Mucosa of descending colon (tissue), 3 donors: ENCODE data around the gene CAMK1. TPM values are rescaled to one million over a fixed set of nuclear protein-coding genes. Genes with fewer than 3 reads are reported as not detected.

Source experiments
- ATAC-seq: fragments of 200-7000 bp; cut with Tn5 transposase; one replicate; pipeline ENCODE4 v1.9.1; 2020; ENCODE audit warnings: mild to moderate bottlenecking, moderate library complexity
- DNase-seq, 3 donors: peaks; one replicate each; pipeline ENCODE4 v3.0.0-alpha.2; 2020
- H3K36me3 ChIP-seq: fragments of 200-600 bp; one replicate; pipeline ENCODE4 v1.8.0; 2021; ENCODE audit warnings: low read depth, mild to moderate bottlenecking
- H3K4me1 ChIP-seq: fragments of 200-600 bp; one replicate; pipeline ENCODE4 v1.8.0; 2021; ENCODE audit warnings: low read depth, mild to moderate bottlenecking
- H3K4me3 ChIP-seq: fragments of 200-600 bp; one replicate; pipeline ENCODE4 v1.8.0; 2021; ENCODE audit warnings: mild to moderate bottlenecking
- H3K9me3 ChIP-seq: fragments of 200-600 bp; one replicate; pipeline ENCODE4 v1.8.0; 2021; ENCODE audit warnings: mild to moderate bottlenecking
- CTCF ChIP-seq: fragments of 200-600 bp; IDR thresholded peaks from one replicate; pipeline ENCODE4 v1.8.0; 2022; ENCODE audit warnings: antibody characterized with exemption, mild to moderate bottlenecking
- intact Hi-C, 2 donors: fragments of 100-400 bp; cut with DNase I in 1 of 2; cut with micrococcal nuclease in 1 of 2; formaldehyde crosslinking; loops; one replicate each; pipeline versions ENCODE4 v1.11.0 to v1.11.1; 2022; cut with DNase I, micrococcal nuclease
- total RNA-seq, 3 donors: library from RNA; stranded (reverse); fragmentation: NEBNext Ultra II Directional in 2 of 3; extraction: Animal tissue kit (Norgen Biotek cat#: 25700) in 2 of 3; gene quantifications; one replicate each; pipeline versions ENCODE4 v1.2.1 to v1.2.4, GENCODE V29; 2021 to 2023
- donor health status: DM: no; HTN: no; CAD: no; lungs with moderate emphysema.
- donor health status: DM: no; HTN: no; CAD: no.
- donor health status: DM: no; HTN: yes; CAD: no.

The CAMK1 gene
- total RNA-seq, 3 donors from 2014 or later, result 5.7 to 35.8 (median 10.1) TPM

GRCh38 chr3:9729419-9729818 lies 40.3 kb downstream of the CAMK1 start:
- no peak for TF ChIP-seq CTCF
- H3K9me3 ChIP-seq, result no peaks in the 10 kb centered on the region
- no peak for ATAC-seq
- H3K36me3 ChIP-seq, result no peaks in the 10 kb centered on the region
- intact Hi-C loops, result no loop called here
- DNase-seq, result no peak
- no peak overlapping the region for H3K4me3 ChIP-seq
- H3K4me1 ChIP-seq, result peaks cover 18% of the 10 kb centered on the region

GRCh38 chr3:9727743-9728142 lies 42.0 kb downstream of the CAMK1 start:
- H3K9me3 ChIP-seq, result no peaks in the 10 kb centered on the region
- no peak for DNase-seq
- intact Hi-C loops, result no loop called here
- H3K4me1 ChIP-seq, result peaks cover 11% of the 10 kb centered on the region
- H3K4me3 ChIP-seq, result no peak overlapping the region
- ATAC-seq, result no peak
- no peaks in the 10 kb centered on the region for H3K36me3 ChIP-seq
- TF ChIP-seq CTCF, result no peak

DNA sequence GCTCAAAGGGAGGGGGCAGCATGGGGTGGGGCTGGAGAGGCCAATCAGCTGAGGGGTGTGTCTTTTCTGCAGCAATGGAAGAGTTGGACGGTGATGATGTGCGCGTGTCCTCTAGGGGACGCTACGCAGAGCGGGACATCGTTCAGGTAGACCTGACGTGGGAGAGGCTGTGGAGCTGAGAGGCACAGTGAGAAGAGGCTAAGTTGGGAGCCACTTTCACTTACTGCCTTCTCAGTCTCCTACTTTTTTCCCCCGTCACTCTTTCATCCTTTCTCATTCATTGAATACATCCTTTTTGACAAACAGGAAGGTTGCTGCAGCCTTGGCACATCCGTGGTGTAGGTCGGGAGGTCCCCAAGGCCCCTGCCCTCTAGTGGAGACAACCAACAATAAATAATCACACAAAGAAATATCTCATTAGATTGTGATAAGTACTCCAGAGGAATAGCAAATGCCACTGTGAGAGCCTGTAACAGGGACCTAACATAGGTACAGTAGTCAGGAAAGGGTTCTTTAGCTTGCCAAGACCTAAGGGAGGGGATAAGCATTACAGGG lies 42.6 kb downstream of the CAMK1 start:
- TF ChIP-seq CTCF, result no peak

DNA sequence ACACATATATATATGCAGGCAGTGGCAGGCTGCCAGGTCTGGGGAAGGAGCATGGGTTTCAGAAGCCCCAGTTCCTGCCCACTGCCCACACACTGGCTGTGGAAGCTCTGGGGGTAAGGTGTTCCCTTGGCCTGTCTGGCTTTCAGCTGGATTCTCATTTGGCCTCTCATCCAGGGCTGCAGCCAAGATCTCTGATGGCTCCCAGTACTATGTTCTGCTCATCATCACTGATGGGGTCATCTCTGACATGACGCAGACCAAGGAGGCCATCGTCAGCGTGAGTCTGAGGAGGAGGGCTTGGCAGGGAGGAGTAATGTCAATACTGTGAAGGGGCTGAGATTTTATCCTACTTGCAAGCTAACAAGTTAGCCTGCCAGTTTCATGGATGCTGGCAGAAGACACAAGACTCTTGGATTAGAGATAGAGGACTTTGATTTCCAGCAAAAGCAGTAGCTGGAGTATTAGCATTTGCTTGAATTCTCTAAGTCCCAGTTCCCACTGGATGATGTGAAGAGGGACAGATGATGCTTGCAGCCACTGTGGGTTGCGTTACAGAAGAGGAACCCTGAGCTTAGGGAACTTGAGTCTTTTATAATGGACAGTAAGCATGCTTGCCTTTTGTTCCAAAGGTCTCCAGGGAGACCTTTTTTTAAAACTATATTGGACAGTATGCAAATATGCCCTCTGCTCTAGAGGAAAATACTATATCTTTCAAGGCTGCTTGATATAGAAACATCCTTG lies 43.8 kb downstream of the CAMK1 start:
- Histone ChIP-seq H3K4me1 (peaks cover 5% of the 10 kb centered on the region), H3K36me3 (no peaks in the 10 kb centered on the region), H3K4me3 (no peak overlapping the region), H3K9me3 (no peaks in the 10 kb centered on the region)
- intact Hi-C loops, result no loop called here
- DNase-seq (no peak), ATAC-seq (no peak)
- TF ChIP-seq CTCF, result no peak

More for the DNA sequence above, 42.6 kb downstream of the CAMK1 start:
- DNase-seq (no peak), ATAC-seq (no peak)
- Histone ChIP-seq H3K36me3 (no peaks in the 10 kb centered on the region), H3K9me3 (no peaks in the 10 kb centered on the region), H3K4me1 (peaks cover 5% of the 10 kb centered on the region), H3K4me3 (no peak overlapping the region)
- intact Hi-C loops, result no loop called here

DNA sequence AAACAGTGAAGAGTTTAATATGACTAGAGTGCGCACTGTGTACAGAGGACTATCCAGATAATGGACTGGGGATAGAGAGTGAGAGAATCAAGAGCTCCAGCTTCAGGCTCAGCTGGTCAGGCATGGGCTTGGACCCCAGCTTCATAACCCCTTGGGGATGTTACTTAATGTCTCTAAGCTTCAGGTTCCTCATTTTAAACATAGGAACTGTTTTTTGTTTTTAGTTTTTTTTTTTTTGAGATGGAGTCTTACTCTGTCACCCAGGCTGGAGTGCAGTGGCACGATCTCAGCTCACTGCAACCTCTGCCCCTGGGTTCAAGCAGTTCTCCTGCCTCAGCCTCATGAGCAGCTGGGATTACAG lies 48.1 kb downstream of the CAMK1 start:
- ATAC-seq (no peak), DNase-seq (no peak)
- no peaks in the 10 kb centered on the region for H3K36me3 ChIP-seq
- intact Hi-C loops, result no loop called here
- H3K4me3 ChIP-seq, result no peak overlapping the region
- H3K4me1 ChIP-seq, result no peaks in the 10 kb centered on the region
- TF ChIP-seq CTCF, result no peak
- no peaks in the 10 kb centered on the region for H3K9me3 ChIP-seq
